Measurements from ENCODE around the gene MICALL2.

Gene MICALL2

DNA sequence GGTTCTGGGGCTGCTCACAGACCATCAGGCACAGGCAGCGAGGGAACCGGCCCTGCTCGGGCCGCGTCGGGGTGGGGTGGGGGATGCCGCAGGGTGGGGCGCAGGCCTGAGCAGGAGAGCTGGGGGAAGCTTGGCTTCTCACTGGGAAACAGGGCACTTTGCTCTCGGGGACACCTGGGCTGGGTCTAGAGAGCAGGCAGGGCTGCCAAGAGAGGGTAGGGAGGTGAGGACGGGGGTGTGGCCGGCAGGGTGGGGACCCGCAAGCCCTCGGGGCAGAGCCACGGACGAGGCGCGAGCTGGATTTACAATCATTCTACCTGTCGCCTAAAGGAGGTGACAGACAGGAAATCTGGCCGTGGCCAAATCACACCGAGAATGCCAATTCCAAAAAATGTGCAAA lies 33.9 kb upstream of the MICALL2 start:
- DNase-seq (ENCODE audit: low read depth, low spot score): no peak

DNA sequence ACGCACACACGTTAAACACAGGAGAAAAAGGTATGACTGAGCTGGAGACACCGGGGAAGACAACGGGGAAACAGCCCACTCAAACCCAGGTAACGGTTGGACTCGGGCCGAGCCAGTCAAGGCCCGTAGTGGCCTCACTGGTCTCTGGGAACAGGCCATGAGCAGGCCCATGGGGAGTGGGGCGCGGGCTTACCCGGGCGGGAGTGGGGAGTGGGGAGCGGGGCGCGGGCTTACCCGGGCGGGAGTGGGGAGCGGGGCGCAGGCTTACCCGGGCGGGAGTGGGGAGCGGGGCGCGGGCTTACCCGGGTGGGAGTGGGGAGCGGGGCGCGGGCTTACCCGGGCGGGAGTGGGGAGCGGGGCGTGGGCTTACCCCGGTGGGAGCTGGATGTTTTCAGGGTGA lies 33.4 kb upstream of the MICALL2 start:
- DNase-seq (ENCODE audit: low read depth, low spot score): no peak

DNA sequence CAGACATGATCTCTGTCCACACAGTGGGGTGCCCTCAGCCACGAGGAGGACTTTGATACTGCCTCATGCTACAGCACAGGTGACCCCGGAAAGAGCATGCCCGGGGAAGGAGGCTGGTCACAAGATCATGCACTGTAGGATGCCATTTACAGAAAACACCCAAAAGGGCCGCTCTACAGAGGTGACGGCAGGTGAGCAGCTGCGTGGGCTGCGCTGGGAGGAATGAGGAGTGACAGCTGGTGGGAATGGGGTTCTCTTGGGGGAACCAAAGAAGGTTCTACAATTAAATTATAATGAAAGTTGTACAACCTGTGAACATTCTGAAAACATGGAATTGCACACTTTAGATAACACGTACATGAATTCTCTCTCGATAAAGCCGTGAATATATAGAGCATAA lies 33.0 kb upstream of the MICALL2 start:
- DNase-seq (ENCODE audit: low read depth, low spot score): no peak

DNA sequence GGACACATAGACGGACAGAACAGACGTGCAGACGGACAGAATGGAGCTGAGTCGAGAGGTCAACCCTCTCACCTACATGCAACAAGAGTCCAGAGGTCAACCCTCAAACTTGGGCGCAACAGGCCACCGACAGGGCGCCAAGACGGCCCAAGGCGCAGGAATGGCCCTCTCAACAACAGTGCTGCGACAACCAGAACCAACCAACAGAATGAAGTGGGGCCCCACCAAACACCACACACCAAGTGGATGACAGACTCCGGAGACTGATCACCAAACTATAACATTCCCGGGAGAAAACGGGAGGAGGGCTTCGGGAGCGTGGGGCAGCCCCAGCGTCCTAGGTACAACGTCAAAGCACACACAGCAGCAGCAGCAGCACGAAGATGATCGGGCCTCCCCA lies 31.6 kb upstream of the MICALL2 start:
- DNase-seq (ENCODE audit: low read depth, low spot score): no peak

DNA sequence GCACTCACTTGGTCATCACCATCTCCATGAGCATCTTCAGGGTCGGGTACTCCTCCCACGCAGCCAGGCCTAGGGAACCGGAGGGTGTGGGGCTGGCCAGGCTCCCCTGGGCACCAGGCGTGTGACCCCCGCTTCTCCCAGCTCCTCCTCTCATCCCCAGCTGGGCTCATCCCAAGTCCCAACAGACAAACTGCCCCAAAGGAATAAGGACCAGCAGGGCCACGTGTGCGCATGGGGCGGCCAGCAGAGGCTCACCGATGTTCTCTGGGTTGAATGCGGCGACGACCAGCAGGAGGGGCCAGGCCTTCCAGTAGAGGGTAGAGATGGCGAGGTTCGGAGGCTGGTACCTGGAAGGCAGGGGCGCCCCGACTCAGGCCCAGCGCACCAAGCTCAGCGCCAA lies 30.1 kb upstream of the MICALL2 start:
- no peak for DNase-seq (ENCODE audit: low read depth, low spot score)

DNA sequence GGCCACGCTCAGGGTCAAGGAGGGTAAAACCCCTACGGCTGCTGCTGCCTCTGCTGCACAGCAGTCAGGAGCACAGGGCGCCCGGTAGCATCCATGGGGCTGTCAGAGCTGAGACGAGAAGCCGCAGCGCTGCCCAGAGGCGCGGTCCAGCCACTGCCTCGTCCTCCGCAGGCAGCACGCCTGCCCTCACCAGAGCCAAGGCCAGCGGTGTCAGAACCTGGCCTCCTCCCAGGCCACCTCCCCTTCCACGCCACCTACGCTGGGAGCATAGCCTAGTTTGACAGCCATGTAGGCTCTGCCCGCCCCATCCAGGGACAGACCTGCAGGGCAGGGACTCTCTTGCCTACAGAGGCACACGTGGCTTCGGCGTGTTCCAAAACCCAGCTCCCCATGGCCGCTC lies 28.7 kb upstream of the MICALL2 start:
- DNase-seq (ENCODE audit: low read depth, low spot score): no peak

DNA sequence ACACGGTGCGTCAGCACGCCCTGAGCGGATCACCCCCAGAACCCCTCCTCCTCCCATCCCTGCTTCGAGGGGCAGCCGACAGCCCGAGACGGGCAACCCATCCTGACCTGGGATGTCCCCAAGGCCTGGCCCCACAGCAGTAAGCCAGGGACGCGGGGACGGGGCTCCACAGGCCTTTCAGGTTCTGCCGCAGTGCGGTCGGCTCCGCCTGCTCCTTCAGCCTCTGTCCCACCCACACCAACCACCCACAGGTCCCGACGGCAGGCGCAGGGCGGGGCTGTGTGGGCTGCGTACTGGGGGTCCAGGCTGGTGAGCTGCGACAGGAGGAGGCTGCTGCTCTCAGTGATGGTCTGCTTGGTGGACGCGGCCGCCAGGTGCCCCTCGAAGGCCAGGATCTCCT lies 28.2 kb upstream of the MICALL2 start:
- no peak for DNase-seq (ENCODE audit: low read depth, low spot score)

DNA sequence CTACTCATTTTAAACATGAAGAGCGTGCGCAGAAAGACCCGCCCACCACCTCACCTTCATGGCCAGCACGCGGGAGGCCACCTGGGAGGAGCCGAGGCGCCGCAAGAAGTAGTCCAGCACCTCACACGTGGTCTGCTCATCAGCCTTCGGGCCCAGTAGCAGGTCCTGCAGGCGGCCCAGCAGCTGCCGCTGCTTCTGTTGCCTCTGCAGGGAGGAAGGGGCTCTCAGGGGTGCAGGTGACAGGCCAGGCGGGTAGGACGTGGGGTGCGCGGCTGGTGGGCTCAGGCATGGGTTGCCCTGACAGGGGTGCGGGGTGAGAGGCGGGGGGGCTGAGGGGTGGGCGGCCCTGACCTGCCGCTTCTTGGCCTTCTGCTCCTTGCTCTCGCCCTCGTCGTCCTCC lies 27.3 kb upstream of the MICALL2 start:
- no peak for DNase-seq (ENCODE audit: low read depth, low spot score)

DNA sequence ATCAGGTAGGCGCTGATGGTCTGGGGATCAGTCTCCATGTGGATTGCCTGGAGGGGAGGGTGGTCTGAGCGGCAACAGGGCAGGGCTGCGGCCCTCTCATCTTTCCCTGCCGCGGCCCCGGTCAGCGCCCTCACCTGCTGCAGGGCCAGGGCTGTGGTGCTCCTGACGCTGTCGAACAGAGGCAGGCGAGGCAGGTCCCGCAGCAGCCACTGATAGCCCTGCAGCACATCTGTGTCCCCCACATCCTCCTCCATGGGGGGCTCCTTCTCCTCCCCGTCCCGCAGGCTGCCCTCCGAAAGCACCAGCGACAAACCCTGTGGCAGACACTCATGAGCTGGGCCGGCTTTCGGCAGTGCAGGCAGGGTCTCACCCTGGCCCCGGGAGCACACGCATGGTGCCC lies 25.9 kb upstream of the MICALL2 start:
- DNase-seq (ENCODE audit: low read depth, low spot score): no peak

DNA sequence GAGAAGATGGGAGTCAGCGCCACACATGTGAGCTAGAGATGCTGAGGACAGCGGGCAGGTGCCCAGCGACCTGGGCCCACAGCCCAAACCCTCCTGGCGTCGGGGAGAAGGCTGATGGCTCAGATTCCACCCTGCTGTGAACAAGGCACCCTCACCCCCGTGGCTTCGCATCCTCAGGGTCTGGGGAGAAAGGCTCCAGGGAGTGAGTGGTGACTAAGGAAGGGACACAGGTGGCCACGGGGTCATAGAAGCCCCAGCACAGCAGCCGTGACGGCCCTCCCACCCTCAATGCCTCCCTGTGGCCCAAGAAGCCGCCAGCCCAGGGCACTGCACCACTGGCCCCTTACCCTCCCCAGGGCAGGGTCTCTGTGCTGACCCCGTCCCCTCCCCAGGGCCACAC lies 25.3 kb upstream of the MICALL2 start:
- no peak for DNase-seq (ENCODE audit: low read depth, low spot score)

DNA sequence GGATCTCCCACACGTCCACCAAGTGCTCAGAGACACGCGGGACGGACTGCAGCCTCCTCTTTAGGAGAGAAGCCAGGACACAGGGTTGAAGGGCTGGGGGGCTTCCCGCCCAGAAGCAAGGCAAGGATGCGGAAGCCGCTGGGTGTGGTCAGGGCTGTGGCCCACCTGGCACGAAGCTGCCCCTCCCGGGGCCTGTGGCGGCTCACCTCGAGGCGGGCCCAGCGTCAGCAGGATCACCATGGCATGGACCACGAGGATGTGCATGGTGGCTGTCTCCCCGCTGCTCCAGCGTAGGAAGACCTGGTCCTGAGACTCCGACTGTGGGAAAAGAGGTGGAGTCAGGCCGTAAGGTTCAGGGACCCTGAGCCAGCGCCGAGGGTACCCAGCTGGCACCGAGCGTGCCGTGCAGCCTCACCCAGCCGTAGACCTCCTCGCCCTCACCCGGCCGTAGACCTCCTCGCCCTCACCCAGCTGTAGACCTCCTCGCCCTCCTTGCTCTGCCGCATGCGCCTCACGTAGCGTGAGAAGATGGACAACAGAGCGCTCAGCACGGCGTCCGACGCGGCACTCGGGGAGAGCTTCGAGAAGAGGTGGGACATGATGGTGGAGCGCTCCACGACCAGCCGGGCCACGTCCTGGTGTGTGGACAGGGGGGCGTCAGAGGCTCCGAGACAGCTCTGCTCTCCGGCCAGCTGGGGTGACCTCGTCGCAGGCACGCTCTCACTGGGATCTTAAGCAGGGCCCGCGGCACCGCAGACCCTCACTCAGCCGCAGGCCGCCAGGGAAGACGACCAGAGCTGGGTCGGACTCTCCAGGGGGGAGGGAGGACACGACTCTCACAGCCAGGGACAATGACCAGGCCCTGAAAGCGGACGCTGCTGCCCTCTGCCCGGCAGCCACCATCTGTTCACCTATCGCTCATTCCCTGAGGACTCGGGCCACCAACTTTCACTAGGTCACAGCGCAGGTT lies 24.6 kb upstream of the MICALL2 start:
- no peak for DNase-seq (ENCODE audit: low read depth, low spot score)

DNA sequence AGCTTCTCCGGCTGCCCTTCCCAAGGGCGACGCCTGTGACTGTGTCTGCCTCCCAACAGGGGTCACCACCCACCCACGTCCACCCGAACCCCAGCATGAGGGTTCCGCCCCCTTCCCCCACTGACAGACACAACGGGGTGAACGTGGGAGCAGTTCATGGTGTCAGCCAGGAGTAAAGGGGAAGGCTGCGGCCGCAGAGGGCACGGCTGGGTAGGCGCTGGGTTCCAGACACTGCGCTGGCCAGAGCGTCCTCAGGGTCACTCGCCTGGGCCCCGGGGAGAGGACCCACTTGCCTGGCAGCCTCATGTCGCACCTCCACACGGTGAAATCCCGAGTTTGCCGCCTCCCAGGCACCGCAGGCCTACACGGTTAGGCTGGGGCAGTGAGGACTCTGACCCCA lies 23.8 kb upstream of the MICALL2 start:
- no peak for DNase-seq (ENCODE audit: low read depth, low spot score)

DNA sequence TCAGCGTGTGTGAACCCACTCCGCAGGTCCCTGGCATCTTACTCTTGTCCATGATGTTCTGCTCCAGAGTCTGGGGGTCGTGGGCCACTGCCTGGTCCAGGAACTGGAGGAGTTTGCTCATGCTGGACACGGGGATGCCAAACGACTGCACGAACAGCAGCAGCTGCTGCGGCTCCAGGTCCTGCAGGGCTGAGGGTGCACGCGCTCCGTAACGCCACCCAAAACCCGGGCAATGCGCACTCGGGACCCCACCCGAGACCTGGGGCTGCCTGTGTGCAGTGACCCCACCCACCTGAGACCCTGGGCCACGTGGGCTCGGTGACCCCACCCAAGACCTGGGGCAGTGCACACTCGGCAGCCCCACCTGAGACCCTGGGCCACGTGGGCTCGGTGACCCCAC lies 22.0 kb upstream of the MICALL2 start:
- DNase-seq (ENCODE audit: low read depth, low spot score): no peak

DNA sequence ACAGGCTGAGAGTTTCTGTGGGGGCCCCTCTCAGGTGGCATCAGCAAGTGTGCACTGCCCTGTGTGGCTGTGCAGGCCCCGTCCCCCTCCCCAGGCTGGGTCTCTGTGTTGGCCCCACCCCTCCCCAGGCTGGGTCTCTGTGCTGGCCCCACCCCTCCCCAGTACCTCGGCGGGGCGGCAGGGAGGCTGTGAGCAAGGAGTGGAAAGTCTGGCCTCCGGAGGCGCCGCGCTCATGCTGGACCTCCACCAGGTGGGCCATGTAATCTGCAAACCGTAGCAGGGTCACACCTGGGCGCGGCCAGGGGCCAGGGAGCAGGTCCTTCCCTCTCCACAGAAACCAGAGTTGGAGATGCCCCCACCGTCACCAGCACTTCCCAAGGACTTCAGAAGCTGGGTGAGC lies 21.4 kb upstream of the MICALL2 start:
- no peak for DNase-seq (ENCODE audit: low read depth, low spot score)

DNA sequence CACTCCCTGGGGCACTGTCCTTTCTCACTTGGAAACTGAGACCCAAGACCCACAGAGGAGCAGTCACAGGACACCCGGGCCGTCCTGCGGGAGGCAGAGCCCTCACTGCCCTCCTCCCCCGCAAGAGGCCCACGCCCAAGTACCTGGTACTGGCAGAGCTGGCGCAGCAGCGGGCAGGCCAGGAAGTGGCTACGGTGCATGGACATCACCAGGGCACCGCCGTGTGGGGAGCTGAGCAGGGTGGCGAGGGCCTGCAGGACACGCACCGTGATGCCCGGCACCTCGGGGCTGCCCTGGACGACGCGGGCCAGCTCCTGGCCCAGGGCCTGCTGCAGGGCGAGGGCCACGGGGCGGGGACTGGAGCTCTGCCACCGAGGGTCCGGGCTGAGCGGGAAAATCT lies 20.0 kb upstream of the MICALL2 start:
- no peak for DNase-seq (ENCODE audit: low read depth, low spot score)

DNA sequence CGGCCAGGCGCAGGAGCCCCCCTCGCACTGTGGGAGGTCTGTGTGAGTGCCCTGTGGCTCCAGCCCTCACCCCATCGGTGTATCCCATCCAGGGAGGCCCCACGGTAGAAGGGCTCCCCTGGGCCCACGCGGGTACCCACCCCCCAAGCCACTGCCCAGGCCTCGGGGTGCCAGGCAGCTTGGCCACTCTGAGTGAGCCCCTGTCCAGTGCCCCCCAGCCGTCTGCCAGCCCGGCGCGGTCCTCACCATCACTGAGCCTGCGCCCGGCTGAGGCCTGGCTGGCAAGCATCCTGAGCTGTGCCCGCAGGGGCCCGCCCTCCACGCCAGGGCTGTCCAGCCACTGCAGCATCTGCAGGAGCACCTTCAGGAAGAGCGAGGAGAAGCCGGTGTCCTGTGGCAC lies 19.2 kb upstream of the MICALL2 start:
- no peak for DNase-seq (ENCODE audit: low read depth, low spot score)

DNA sequence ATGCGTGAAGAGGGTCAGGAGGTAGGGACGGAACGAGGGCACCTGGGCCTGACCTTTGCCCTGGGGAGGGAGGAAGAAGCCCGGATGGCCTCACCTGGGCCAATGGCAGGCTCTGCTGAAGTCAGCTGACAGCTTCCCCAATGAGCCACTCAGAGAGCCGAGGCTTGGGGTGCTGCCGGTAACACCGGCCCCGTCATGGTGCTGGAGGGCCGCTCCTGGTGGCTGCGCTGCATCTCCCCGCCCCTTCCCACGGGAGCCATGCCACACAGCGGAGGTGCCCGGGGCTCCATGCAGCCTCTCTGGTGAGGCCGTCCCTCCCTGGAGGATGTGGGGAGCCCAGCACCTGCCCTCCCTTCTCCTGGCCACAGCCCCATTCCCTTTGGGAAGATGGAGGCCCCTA lies 17.6 kb upstream of the MICALL2 start:
- no peak for DNase-seq (ENCODE audit: low read depth, low spot score)

DNA sequence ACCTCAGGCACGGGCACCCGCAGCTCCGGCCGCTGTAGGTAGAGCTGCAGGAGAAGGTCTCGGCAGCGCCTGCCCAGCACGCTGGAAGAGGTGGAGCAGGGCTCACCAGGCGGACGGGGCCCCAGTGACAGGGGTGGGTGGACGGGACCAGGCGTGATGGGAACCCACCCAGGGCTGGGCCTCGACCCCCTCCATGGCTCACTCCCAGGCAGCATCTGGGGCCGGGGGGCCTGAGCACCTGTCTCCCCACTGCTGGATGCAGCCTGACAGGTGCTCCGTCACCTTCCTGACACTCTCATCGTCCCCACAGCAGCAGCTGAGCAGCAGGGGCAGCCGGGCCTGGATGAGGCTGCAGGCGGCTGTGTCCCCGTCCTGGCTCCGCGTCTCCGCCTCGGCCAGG lies 16.7 kb upstream of the MICALL2 start:
- DNase-seq (ENCODE audit: low read depth, low spot score): no peak

DNA sequence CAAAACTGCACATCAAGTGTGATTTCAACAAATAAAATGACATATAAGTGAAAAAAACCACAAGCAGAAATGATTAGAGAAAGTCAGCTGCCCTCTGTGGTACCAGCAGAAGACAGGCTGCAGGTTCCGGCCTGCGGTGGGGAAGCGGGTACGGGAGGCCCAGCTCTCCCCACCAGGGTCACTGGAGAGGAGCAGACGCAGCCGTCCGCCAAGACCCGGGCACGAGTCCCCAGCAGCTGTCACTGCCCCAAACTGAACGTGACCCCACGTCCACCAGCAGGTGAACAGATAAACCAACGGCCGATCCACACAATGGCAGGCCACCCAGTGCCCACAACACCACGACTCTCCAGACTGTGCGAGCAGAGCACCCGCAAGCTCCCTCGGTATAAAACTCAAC lies 16.1 kb upstream of the MICALL2 start:
- no peak for DNase-seq (ENCODE audit: low read depth, low spot score)

DNA sequence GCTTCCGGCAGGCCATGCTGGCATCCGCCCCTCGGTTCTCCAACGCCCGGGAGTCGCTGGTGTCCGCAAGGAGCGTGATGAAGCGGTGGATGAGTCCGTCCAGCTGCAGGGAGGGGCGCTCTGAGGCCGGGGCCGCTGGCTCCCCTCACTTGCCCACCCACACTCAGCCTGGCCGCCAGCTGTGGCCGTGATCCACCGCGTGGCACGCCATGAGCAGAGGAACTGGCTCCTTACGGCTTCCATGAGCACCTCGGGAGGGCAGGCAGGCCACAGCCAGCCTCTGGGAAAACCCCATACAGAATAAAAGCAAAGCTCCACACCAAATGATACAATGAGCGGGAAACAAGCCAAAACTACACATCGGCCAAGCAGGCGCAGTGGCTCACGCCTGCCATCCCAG lies 15.5 kb upstream of the MICALL2 start:
- no peak for DNase-seq (ENCODE audit: low read depth, low spot score)

DNA sequence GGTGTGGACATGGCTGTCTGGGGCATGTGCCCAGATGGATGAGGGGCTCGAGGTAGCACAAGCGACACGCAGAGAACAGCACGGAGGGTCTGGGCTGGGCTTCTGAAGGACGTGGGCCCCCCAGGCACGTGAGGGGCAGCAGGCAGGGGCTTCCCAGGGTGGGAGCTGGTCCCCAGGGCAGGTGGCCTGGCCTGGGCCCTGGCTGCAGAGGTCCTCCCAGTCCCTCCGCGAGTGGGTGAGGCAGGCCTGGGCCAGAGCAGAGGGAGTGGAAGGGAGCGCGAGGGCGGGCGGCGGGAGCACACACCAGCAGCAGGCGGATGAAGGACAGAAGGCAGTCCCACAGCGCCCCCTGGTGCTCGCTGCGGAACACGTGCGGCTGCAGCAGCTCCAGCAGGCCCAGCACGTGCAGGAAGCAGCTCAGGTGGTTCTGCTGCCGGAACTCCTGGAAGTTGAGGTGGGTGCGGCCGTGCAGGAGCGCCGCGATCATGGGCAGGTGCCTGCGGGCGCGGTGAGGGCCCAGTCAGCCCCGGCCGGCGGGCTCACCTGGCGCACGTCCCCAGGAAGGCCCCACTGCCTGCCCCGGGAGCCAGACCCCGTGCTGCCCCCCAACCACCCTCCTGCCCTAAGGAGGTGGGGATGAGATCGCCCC lies 14.7 kb upstream of the MICALL2 start:
- no peak for DNase-seq (ENCODE audit: low read depth, low spot score)

DNA sequence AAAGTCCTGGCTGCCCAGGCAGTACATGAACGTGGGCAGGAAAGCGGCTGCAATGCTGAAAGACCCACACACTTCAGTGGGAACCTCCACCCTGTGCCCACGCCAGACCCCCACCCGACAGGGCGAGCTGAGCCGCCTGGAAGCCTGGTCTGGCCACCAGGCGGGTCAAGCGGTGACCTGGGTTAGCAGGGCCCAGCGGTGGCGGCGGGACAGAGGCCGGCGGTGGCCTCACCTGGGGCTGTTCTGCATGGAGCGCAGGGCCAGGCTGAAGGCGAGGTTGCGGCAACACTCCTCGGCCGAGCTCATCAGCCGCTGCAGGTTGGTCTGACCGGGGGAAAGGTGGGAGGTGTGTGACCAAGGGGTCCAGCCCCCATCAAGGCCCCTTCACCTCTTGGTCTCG lies 11.6 kb upstream of the MICALL2 start:
- no peak for DNase-seq (ENCODE audit: low read depth, low spot score)

DNA sequence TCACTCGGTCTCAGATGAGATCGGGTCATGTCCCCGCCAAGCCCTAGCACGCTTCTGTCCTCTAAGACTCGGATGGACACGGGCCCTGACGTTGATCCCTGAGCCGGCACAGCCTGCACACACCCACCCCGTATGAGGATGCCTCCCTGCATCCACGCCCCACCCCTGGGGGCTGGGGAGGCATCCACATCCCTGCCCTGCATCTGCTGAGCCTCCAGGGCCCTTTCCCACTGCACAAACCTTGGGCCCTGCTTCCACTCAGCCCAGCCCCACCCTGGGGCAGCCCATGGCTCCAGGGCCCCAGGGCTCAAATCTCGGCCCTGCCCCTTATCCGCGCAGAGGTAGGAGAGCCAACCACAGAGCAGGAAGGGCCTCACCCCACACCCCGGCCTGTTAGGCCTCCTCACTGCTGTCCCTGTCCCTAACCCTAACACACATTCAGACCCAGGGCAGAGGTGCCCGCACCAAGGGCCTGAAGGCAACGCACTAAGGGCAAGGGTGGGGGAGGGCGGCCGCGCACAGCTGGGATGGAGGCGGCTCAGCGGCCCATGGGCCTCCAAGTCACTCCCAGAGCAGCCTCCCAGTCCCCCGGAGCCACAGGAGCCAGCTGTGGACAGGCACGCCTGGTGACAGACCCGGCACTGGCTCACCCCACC lies 9.5 kb upstream of the MICALL2 start:
- DNase-seq (ENCODE audit: low read depth, low spot score): no peak
